Muscle layer of duodenum (tissue), 2 donors: ENCODE data around the gene GRIA1.

Source experiments
- H3K27ac ChIP-seq: one replicate; pipeline ENCODE4 v1.7.0; 2013; ENCODE audit warnings: mild to moderate bottlenecking, low read length
- H3K27me3 ChIP-seq: one replicate; pipeline ENCODE4 v1.7.0; 2013; ENCODE audit warnings: low read depth, mild to moderate bottlenecking, control low read depth, low read length
- H3K36me3 ChIP-seq, 2 donors: one replicate each; pipeline ENCODE4 v1.7.0; 2013; ENCODE audit warnings: low read length in 2 of 2, control low read depth in 1 of 2, mild to moderate bottlenecking in 1 of 2; ENCODE audit not compliant: insufficient read depth in 2 of 2, control insufficient read depth in 1 of 2
- H3K4me1 ChIP-seq, 2 donors: one replicate each; pipeline ENCODE4 v1.7.0; 2013; ENCODE audit warnings: low read length in 2 of 2, mild to moderate bottlenecking in 2 of 2, control low read depth in 1 of 2, moderate library complexity in 1 of 2; ENCODE audit not compliant: insufficient read depth in 2 of 2, control insufficient read depth in 1 of 2
- H3K4me3 ChIP-seq, 2 donors: one replicate each; pipeline ENCODE4 v1.7.0; 2013; ENCODE audit warnings: low read length in 2 of 2, low read depth in 1 of 2, mild to moderate bottlenecking in 1 of 2
- H3K9me3 ChIP-seq, 2 donors: one replicate each; pipeline ENCODE4 v1.7.0; 2013; ENCODE audit warnings: low read length in 2 of 2, control low read depth in 1 of 2, mild to moderate bottlenecking in 1 of 2; ENCODE audit not compliant: control insufficient read depth in 1 of 2
- donor health status: healthy.

Gene GRIA1

GRCh38 chr5:153632748-153633290 lies 142.3 kb downstream of the GRIA1 start:
- no peaks in the 10 kb centered on the region for H3K9me3 ChIP-seq
- no peak overlapping the region for H3K27ac ChIP-seq
- no peak overlapping the region for H3K4me3 ChIP-seq
- H3K36me3 ChIP-seq = no peaks in the 10 kb centered on the region
- no peaks in the 10 kb centered on the region for H3K27me3 ChIP-seq
- peaks cover 0 to 3% of the 10 kb centered on the region in 2 donors for H3K4me1 ChIP-seq

DNA sequence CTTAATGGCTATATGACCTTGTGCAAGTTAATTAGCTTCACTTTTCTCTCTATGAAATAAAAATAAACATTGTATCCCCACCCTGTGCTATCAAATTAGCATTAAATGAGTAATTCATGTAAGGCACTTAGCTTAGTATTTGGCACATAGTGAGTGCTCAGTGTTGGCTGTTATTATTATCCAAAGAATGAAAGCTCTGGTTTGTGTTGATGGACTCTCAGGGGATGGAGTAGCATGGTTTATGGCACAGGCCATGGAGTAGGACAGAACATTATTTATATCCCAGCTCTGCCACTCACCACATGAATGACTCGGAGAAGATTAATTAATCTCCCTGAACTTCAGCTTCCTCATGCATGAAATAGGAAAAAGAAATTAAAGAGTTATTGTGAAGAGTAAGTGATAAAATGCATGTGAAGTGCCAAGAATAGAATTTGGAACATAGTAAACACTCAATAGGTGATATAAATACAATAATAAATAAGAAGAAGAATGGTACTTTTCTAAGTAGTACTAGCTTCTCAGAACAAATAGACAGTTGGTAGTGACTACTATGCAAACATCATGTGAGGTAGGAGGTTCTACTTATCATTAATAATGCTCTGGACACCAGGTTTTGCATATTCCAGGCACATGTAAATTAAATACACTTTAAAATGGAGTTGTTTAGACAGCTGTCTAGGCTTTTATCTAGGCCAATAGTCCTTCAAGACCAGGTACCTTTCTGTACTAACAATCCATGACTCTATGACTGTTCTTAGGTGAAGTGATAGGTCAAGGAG lies 146.4 kb downstream of the GRIA1 start:
- Histone ChIP-seq H3K4me3 (no peak overlapping the region), H3K27ac (no peak overlapping the region), H3K9me3 (no peaks in the 10 kb centered on the region), H3K4me1 (no peaks in the 10 kb centered on the region), H3K36me3 (no peaks in the 10 kb centered on the region), H3K27me3 (no peaks in the 10 kb centered on the region)

- no peak overlapping the region for H3K27ac ChIP-seq
- no peaks in the 10 kb centered on the region for H3K4me1 ChIP-seq
- H3K27me3 ChIP-seq = no peaks in the 10 kb centered on the region
Measured at GRCh38 chr5:153640293-153640692, 149.8 kb downstream of the GRIA1 start.

GRCh38 chr5:153641183-153641688 lies 150.8 kb downstream of the GRIA1 start:
- no peaks in the 10 kb centered on the region for H3K4me1 ChIP-seq
- H3K4me3 ChIP-seq = no peak overlapping the region
- no peak overlapping the region for H3K27ac ChIP-seq
- no peaks in the 10 kb centered on the region for H3K36me3 ChIP-seq
- no peaks in the 10 kb centered on the region for H3K9me3 ChIP-seq
- H3K27me3 ChIP-seq = no peaks in the 10 kb centered on the region

More at GRCh38 chr5:153640293-153640692, 149.8 kb downstream of the GRIA1 start:
- Histone ChIP-seq H3K36me3 (no peaks in the 10 kb centered on the region), H3K9me3 (no peaks in the 10 kb centered on the region), H3K4me3 (no peak overlapping the region)

- Histone ChIP-seq H3K4me1 (no peaks in the 10 kb centered on the region), H3K4me3 (no peak overlapping the region), H3K36me3 (no peaks in the 10 kb centered on the region), H3K27me3 (no peaks in the 10 kb centered on the region), H3K9me3 (no peaks in the 10 kb centered on the region), H3K27ac (no peak overlapping the region)
Measured at GRCh38 chr5:153654504-153655200, 164.2 kb downstream of the GRIA1 start.

GRCh38 chr5:153655201-153655510 lies 164.7 kb downstream of the GRIA1 start:
- H3K4me1 ChIP-seq = no peaks in the 10 kb centered on the region
- no peaks in the 10 kb centered on the region for H3K9me3 ChIP-seq
- no peak overlapping the region for H3K27ac ChIP-seq
- no peaks in the 10 kb centered on the region for H3K27me3 ChIP-seq
- H3K4me3 ChIP-seq = no peak overlapping the region
- H3K36me3 ChIP-seq = no peaks in the 10 kb centered on the region

- H3K27ac ChIP-seq = no peak overlapping the region
- no peaks in the 10 kb centered on the region for H3K4me1 ChIP-seq
- H3K27me3 ChIP-seq = no peaks in the 10 kb centered on the region
- no peak overlapping the region for H3K4me3 ChIP-seq
- no peaks in the 10 kb centered on the region for H3K9me3 ChIP-seq
- no peaks in the 10 kb centered on the region for H3K36me3 ChIP-seq
Measured at GRCh38 chr5:153658149-153658548, 167.7 kb downstream of the GRIA1 start.

DNA sequence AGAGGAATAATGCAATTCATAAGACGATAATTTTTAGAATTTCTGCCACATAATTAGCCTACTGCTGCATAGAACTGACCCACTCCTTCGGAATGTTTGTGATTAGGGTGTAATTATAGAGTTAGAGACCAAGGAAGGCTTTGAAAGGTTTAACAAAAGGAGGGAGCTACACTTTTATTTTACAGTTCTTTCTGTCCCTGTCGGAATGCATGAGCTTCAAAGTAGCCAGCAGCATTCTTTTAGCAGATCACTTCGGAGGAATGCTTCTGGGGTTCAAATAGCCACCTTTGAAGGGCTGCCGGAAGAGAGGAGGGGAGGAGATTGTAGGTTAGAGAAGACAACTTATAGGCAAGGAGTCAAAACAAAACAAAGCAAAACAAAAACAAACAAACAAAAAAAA lies 168.1 kb downstream of the GRIA1 start:
- Histone ChIP-seq H3K27ac (no peak overlapping the region), H3K27me3 (no peaks in the 10 kb centered on the region), H3K9me3 (no peaks in the 10 kb centered on the region), H3K4me3 (no peak overlapping the region), H3K36me3 (no peaks in the 10 kb centered on the region), H3K4me1 (no peaks in the 10 kb centered on the region)

DNA sequence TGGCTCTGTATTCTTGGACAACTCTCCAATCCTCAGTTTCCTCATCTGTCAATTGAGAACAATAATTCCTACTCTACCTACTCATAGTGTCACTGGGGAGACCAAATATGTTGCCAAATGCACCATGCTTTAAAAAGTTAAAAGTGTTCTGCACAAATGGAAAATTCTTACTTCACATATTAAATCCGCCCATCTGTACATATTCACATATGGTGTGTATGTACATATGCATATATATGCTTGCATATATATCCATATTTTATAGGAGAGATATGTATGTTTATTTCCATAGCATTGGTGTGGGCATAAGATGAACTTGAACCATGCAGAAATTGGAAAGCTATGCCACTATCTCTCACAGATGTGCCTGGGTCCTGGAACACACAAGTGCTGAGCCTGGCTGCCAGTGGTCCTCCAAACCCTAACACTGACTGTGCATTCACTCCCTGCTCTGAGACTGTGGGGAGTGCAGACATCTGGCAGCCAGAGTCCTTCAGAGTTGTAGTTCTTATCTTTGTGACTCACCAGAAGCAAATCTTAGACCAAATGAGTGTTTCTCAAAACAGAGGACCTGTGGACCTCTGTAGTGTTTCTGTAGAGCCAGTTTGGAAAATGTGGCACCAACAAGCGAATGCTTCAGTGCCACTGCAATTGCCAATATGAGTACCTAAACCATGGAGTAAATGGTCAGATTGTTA lies 168.7 kb downstream of the GRIA1 start:
- H3K9me3 ChIP-seq = no peaks in the 10 kb centered on the region
- no peaks in the 10 kb centered on the region for H3K27me3 ChIP-seq
- H3K36me3 ChIP-seq = no peaks in the 10 kb centered on the region
- no peak overlapping the region for H3K4me3 ChIP-seq
- H3K4me1 ChIP-seq = no peaks in the 10 kb centered on the region
- H3K27ac ChIP-seq = no peak overlapping the region

GRCh38 chr5:153660919-153661318 lies 170.4 kb downstream of the GRIA1 start:
- H3K27me3 ChIP-seq = no peaks in the 10 kb centered on the region
- no peaks in the 10 kb centered on the region for H3K4me1 ChIP-seq
- no peaks in the 10 kb centered on the region for H3K9me3 ChIP-seq
- H3K36me3 ChIP-seq = no peaks in the 10 kb centered on the region
- no peak overlapping the region for H3K4me3 ChIP-seq
- H3K27ac ChIP-seq = no peak overlapping the region

- no peaks in the 10 kb centered on the region for H3K36me3 ChIP-seq
- H3K4me3 ChIP-seq = no peak overlapping the region
- no peaks in the 10 kb centered on the region for H3K27me3 ChIP-seq
- H3K4me1 ChIP-seq = no peaks in the 10 kb centered on the region
- no peaks in the 10 kb centered on the region for H3K9me3 ChIP-seq
- H3K27ac ChIP-seq = no peak overlapping the region
Measured at GRCh38 chr5:153661897-153662296, 171.4 kb downstream of the GRIA1 start.
